GM12891 (cell line): ENCODE measurements around the gene LARP4B.

Experiments used
- POLR2A ChIP-seq: IDR thresholded peaks from 2 replicates; pipeline ENCODE4 v1.6.1; 2011; ENCODE audit warnings: low read depth, low read length, control low read depth
- POLR2AphosphoS5 ChIP-seq: IDR thresholded peaks from 2 replicates; pipeline ENCODE4 v1.6.1; 2011; ENCODE audit warnings: low read depth, low read length, control low read depth
- SPI1 ChIP-seq: IDR thresholded peaks from 2 replicates; pipeline ENCODE4 v1.6.1; 2011; ENCODE audit warnings: low read depth, low read length, control low read depth
- TAF1 ChIP-seq: IDR thresholded peaks from 2 replicates; pipeline ENCODE4 v1.6.1; 2011; ENCODE audit warnings: low read depth, low read length, control low read depth

DNA sequence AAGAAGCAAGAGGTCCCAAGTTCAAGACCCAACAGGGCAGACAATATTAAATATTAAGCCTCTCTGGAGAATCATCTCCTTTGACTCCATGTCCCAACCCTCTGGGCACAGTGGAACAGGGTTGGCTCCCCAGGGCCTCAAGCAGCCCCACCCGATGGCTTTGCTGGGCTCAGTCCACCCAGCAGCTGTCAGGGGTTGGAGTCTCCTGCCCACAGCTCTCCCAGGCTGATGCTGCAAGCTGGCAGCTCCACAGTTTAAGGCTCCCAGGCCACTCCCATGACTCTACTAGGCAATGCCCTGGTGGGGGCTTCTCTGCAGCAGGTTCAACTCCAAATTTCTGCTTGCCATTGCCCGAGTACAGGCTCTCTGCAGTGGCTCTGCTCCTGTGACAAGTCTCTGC, 55.1 kb downstream of the LARP4B start:
- no peak for TF ChIP-seq POLR2A
- no peak for TF ChIP-seq POLR2AphosphoS5
- no peak for TF ChIP-seq TAF1
- no peak for TF ChIP-seq SPI1
